SU-DHL-6 (cell line): Measurements from ENCODE around the gene LAMA2.

Experiments used
- H2AFZ ChIP-seq: fragments of 200-600 bp; sonication (generic); 2 replicates; pipeline ENCODE4 v1.6.1; 2014; ENCODE audit warnings: low read depth, mild to moderate bottlenecking, moderate library complexity, mixed read lengths, antibody characterized with exemption, low read length; ENCODE audit not compliant: severe bottlenecking
- H3F3A ChIP-seq: fragments of 200-600 bp; shearing (Covaris generic); 2 replicates; pipeline ENCODE4 v1.6.0; 2016; ENCODE audit warnings: antibody characterized with exemption, mild to moderate bottlenecking; ENCODE audit not compliant: insufficient read depth
- H3K27ac ChIP-seq: fragments of 200-600 bp; sonication (generic); 2 replicates; pipeline ENCODE4 v1.5.1; 2016; ENCODE audit warnings: low read depth, mild to moderate bottlenecking, low read length, moderate library complexity, mixed read lengths
- H3K27me3 ChIP-seq: fragments of 200-600 bp; sonication (generic), shearing (Covaris generic); 2 replicates; pipeline ENCODE4 v1.6.0; 2014; ENCODE audit warnings: mild to moderate bottlenecking, low read length
- H3K36me3 ChIP-seq: fragments of 200-600 bp; sonication (generic); 2 replicates; pipeline ENCODE4 v1.6.1; 2014; ENCODE audit warnings: mild to moderate bottlenecking, low read length, mixed read lengths
- H3K4me2 ChIP-seq: fragments of 300-600, 200-600 bp; shearing (Covaris generic), sonication (generic); 2 replicates; pipeline ENCODE4 v1.6.0; 2014; ENCODE audit warnings: low read length, low read depth, mild to moderate bottlenecking; ENCODE audit not compliant: poor library complexity, severe bottlenecking
- H3K4me3 ChIP-seq: fragments of 200-600 bp; sonication (generic); 2 replicates; pipeline ENCODE4 v1.5.1; 2014; ENCODE audit warnings: antibody characterized with exemption, low read length, mild to moderate bottlenecking, mixed read lengths; ENCODE audit not compliant: insufficient read depth, poor library complexity, severe bottlenecking
- H3K79me2 ChIP-seq: fragments of 200-600 bp; sonication (generic); 2 replicates; pipeline ENCODE4 v1.6.1; 2014; ENCODE audit warnings: mild to moderate bottlenecking, low read length, moderate library complexity; ENCODE audit not compliant: insufficient read depth
- H3K9ac ChIP-seq: fragments of 200-600 bp; sonication (generic); 2 replicates; pipeline ENCODE4 v1.7.0; 2014; ENCODE audit warnings: mild to moderate bottlenecking, low read length
- H3K9me2 ChIP-seq: fragments of 200-600 bp; sonication (generic); replicated peaks from 2 replicates; pipeline ENCODE4 v1.6.1; 2014; ENCODE audit warnings: low read length; ENCODE audit not compliant: insufficient read depth
- H3K9me3 ChIP-seq: fragments of 200-600 bp; sonication (generic); 2 replicates; pipeline ENCODE4 v1.6.1; 2014; ENCODE audit warnings: low read length, mixed read lengths; ENCODE audit not compliant: insufficient read depth
- H4K20me1 ChIP-seq: fragments of 200-600 bp; sonication (generic); 2 replicates; pipeline ENCODE4 v1.6.1; 2014; ENCODE audit warnings: low read depth, mild to moderate bottlenecking, antibody characterized with exemption, low read length, moderate library complexity, mixed read lengths
- EZH2phosphoT487 ChIP-seq: fragments of 200-600 bp; sonication (generic), shearing (Covaris generic); conservative IDR thresholded peaks from 2 replicates; pipeline ENCODE4 v1.6.1; 2018; ENCODE audit warnings: mild to moderate bottlenecking, antibody characterized with exemption, low read length, moderate library complexity, mixed read lengths
- TF ChIP-seq, protein P1 (sequence below): fragments of 200-600 bp; sonication (generic); IDR thresholded peaks from one replicate; pipeline ENCODE4 v1.5.1; 2017; ENCODE audit warnings: antibody characterized with exemption, mild to moderate bottlenecking, low read length, moderate library complexity; ENCODE audit not compliant: insufficient read depth, poor library complexity, severe bottlenecking

The LAMA2 gene

GRCh38 chr6:129282019-129282418 is 399.1 kb downstream of the LAMA2 start:
- no peaks in the 10 kb centered on the region for H4K20me1 ChIP-seq
- H3F3A ChIP-seq = no peaks in the 10 kb centered on the region
- no peaks in the 10 kb centered on the region for H3K9me2 ChIP-seq
- no peaks in the 10 kb centered on the region for H3K36me3 ChIP-seq
- TF ChIP-seq, protein P1, sequence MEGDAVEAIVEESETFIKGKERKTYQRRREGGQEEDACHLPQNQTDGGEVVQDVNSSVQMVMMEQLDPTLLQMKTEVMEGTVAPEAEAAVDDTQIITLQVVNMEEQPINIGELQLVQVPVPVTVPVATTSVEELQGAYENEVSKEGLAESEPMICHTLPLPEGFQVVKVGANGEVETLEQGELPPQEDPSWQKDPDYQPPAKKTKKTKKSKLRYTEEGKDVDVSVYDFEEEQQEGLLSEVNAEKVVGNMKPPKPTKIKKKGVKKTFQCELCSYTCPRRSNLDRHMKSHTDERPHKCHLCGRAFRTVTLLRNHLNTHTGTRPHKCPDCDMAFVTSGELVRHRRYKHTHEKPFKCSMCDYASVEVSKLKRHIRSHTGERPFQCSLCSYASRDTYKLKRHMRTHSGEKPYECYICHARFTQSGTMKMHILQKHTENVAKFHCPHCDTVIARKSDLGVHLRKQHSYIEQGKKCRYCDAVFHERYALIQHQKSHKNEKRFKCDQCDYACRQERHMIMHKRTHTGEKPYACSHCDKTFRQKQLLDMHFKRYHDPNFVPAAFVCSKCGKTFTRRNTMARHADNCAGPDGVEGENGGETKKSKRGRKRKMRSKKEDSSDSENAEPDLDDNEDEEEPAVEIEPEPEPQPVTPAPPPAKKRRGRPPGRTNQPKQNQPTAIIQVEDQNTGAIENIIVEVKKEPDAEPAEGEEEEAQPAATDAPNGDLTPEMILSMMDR = no peak
- no peak for TF ChIP-seq EZH2phosphoT487
- H3K4me3 ChIP-seq = no peak overlapping the region
- no peak overlapping the region for H2AFZ ChIP-seq
- H3K4me2 ChIP-seq = no peak overlapping the region
- H3K9ac ChIP-seq = no peak overlapping the region
- no peak overlapping the region for H3K27ac ChIP-seq
- H3K79me2 ChIP-seq = no peaks in the 10 kb centered on the region
- H3K9me3 ChIP-seq = no peaks in the 10 kb centered on the region
- no peaks in the 10 kb centered on the region for H3K27me3 ChIP-seq

- no peak overlapping the region for H2AFZ ChIP-seq
- no peak overlapping the region for H3K9ac ChIP-seq
- H4K20me1 ChIP-seq = no peaks in the 10 kb centered on the region
- no peak overlapping the region for H3K4me2 ChIP-seq
- no peaks in the 10 kb centered on the region for H3K79me2 ChIP-seq
- no peaks in the 10 kb centered on the region for H3K36me3 ChIP-seq
- H3F3A ChIP-seq = no peaks in the 10 kb centered on the region
- TF ChIP-seq EZH2phosphoT487 = no peak
- TF ChIP-seq, protein P1 = no peak
- H3K9me2 ChIP-seq = no peaks in the 10 kb centered on the region
- H3K9me3 ChIP-seq = no peaks in the 10 kb centered on the region
- H3K4me3 ChIP-seq = no peak overlapping the region
- no peak overlapping the region for H3K27ac ChIP-seq
- no peaks in the 10 kb centered on the region for H3K27me3 ChIP-seq
Measured at GRCh38 chr6:129284225-129284624, 401.3 kb downstream of the LAMA2 start.

- Histone ChIP-seq H3K36me3 (no peaks in the 10 kb centered on the region), H3K4me3 (no peak overlapping the region), H3K4me2 (no peak overlapping the region), H3K79me2 (no peaks in the 10 kb centered on the region), H3K27ac (no peak overlapping the region), H3K27me3 (no peaks in the 10 kb centered on the region), H3F3A (no peaks in the 10 kb centered on the region), H3K9me3 (no peaks in the 10 kb centered on the region), H2AFZ (no peak overlapping the region), H3K9me2 (no peaks in the 10 kb centered on the region), H4K20me1 (no peaks in the 10 kb centered on the region), H3K9ac (no peak overlapping the region)
- TF ChIP-seq, protein P1 = no peak
- TF ChIP-seq EZH2phosphoT487 = no peak
Measured at GRCh38 chr6:129287231-129288177, 404.6 kb downstream of the LAMA2 start.
